ENCODE measurements around the gene RALBP1.

RALBP1 gene

DNA sequence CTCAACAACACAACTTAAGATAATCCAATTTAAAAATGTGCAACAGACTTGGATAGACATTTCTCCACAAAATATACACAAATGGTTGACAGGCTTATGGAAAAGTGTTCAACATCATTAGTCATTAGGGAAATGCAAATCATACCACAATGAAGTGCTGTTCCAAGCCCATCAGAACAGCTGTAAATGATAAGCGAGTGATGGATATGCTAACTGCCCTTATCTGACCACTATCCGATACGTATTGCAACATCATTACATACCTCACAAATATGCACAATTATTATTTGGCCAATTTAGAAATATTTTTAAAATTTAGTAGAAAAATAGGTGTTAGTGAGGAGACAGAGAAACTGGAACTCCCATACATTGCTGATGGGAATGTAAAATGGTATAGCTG lies 76.9 kb downstream of the RALBP1 start:
- H3K27ac ChIP-seq (ENCODE audit: low read length, poor library complexity, severe bottlenecking): no peak overlapping the region
- no peak for DNase-seq
- no peaks in the 10 kb centered on the region for H3K27me3 ChIP-seq (ENCODE audit: control insufficient read depth in 1 of 2, insufficient read depth in 1 of 2, low read length in 2 of 2)
- no peak overlapping the region for H3K23ac ChIP-seq (ENCODE audit: low read length in 2 of 2)
- no peak overlapping the region for H4K91ac ChIP-seq (ENCODE audit: low read length)
- H2BK12ac ChIP-seq (ENCODE audit: low read length in 2 of 2): no peak overlapping the region
- no peak overlapping the region for H3K9ac ChIP-seq (ENCODE audit: low read length)
- H3K4ac ChIP-seq (ENCODE audit: low read depth in 1 of 2, low read length in 2 of 2): no peak overlapping the region
- H3K79me1 ChIP-seq (replicated peaks; ENCODE audit: low read length, poor library complexity, severe bottlenecking): peaks cover 28% of the 10 kb centered on the region
- H3K4me2 ChIP-seq (ENCODE audit: low read length, poor library complexity, severe bottlenecking): no peak overlapping the region
- H2AK5ac ChIP-seq (ENCODE audit: low read length, severe bottlenecking): no peak overlapping the region
- no peak overlapping the region for H4K8ac ChIP-seq (ENCODE audit: low read length)
- peaks cover 45 to 93% of the 10 kb centered on the region in 2 experiments for H3K36me3 ChIP-seq (ENCODE audit: control insufficient read depth in 1 of 2, insufficient read depth in 2 of 2, low read depth in 1 of 2, low read length in 2 of 2)
- H2BK5ac ChIP-seq (ENCODE audit: low read depth, low read length, poor library complexity, severe bottlenecking): no peak overlapping the region
- H3K4me1 ChIP-seq (ENCODE audit: control insufficient read depth, insufficient read depth, low read depth, low read length): no peaks in the 10 kb centered on the region
- H2BK15ac ChIP-seq (ENCODE audit: low read depth, poor library complexity, severe bottlenecking): no peak overlapping the region
- H2BK120ac ChIP-seq (ENCODE audit: low read depth, low read length): no peak overlapping the region
- H2AFZ ChIP-seq (ENCODE audit: low read depth, low read length): no peak overlapping the region
- WGBS: 100% methylated on average over 1 of the region's 3 CpGs
- peaks cover 3% of the 10 kb centered on the region for H3K9me3 ChIP-seq (ENCODE audit: control insufficient read depth, low read length)
- no peak overlapping the region for H3K18ac ChIP-seq (ENCODE audit: low read depth in 1 of 2, low read length in 2 of 2)
- H3K14ac ChIP-seq (ENCODE audit: low read length in 2 of 2): no peak overlapping the region
- H3K4me3 ChIP-seq (ENCODE audit: insufficient read depth in 1 of 2, low read depth in 1 of 2, low read length in 2 of 2): no peak overlapping the region

DNA sequence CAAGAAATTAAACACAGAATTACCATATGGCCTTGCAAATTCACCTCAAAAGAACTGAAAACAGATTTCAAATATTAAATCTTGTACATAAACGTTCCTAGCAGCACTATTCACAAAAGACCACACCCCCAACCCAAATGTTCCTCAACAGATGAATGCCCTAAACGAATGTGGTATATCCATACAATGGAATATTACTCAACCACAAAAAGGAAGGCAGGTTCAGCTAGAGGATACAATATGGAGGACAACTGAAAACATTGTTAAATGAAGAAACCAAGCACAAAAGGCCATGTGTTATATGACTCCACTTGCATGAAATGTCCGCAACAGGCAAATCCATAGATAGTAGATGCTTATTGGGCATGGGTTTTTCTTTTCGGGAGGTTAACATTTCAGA lies 77.3 kb downstream of the RALBP1 start:
- Histone ChIP-seq H2BK5ac (ENCODE audit: low read depth, low read length, poor library complexity, severe bottlenecking) (no peak overlapping the region), H2BK120ac (ENCODE audit: low read depth, low read length) (no peak overlapping the region), H4K8ac (ENCODE audit: low read length) (no peak overlapping the region), H2BK15ac (ENCODE audit: low read depth, poor library complexity, severe bottlenecking) (no peak overlapping the region), H3K9ac (ENCODE audit: low read length) (no peak overlapping the region), H3K27ac (ENCODE audit: low read length, poor library complexity, severe bottlenecking) (no peak overlapping the region), H2BK12ac (ENCODE audit: low read length in 2 of 2) (no peak overlapping the region), H2AK5ac (ENCODE audit: low read length, severe bottlenecking) (no peak overlapping the region), H3K4me2 (ENCODE audit: low read length, poor library complexity, severe bottlenecking) (no peak overlapping the region), H3K4me3 (ENCODE audit: insufficient read depth in 1 of 2, low read depth in 1 of 2, low read length in 2 of 2) (no peak overlapping the region), H3K9me3 (ENCODE audit: control insufficient read depth, low read length) (peaks cover 3% of the 10 kb centered on the region), H3K14ac (ENCODE audit: low read length in 2 of 2) (no peak overlapping the region), H3K4me1 (ENCODE audit: control insufficient read depth, insufficient read depth, low read depth, low read length) (no peaks in the 10 kb centered on the region), H3K18ac (ENCODE audit: low read depth in 1 of 2, low read length in 2 of 2) (no peak overlapping the region), H3K36me3 (ENCODE audit: control insufficient read depth in 1 of 2, insufficient read depth in 2 of 2, low read depth in 1 of 2, low read length in 2 of 2) (peaks cover 43 to 93% of the 10 kb centered on the region in 2 experiments), H4K91ac (ENCODE audit: low read length) (no peak overlapping the region), H3K4ac (ENCODE audit: low read depth in 1 of 2, low read length in 2 of 2) (no peak overlapping the region), H3K79me1 (replicated peaks; ENCODE audit: low read length, poor library complexity, severe bottlenecking) (peaks cover 26% of the 10 kb centered on the region), H3K23ac (ENCODE audit: low read length in 2 of 2) (no peak overlapping the region), H2AFZ (ENCODE audit: low read depth, low read length) (no peak overlapping the region), H3K27me3 (ENCODE audit: control insufficient read depth in 1 of 2, insufficient read depth in 1 of 2, low read length in 2 of 2) (no peaks in the 10 kb centered on the region)
- 97% methylated on average over 3 of the region's 4 CpGs for WGBS
- no peak for DNase-seq

DNA sequence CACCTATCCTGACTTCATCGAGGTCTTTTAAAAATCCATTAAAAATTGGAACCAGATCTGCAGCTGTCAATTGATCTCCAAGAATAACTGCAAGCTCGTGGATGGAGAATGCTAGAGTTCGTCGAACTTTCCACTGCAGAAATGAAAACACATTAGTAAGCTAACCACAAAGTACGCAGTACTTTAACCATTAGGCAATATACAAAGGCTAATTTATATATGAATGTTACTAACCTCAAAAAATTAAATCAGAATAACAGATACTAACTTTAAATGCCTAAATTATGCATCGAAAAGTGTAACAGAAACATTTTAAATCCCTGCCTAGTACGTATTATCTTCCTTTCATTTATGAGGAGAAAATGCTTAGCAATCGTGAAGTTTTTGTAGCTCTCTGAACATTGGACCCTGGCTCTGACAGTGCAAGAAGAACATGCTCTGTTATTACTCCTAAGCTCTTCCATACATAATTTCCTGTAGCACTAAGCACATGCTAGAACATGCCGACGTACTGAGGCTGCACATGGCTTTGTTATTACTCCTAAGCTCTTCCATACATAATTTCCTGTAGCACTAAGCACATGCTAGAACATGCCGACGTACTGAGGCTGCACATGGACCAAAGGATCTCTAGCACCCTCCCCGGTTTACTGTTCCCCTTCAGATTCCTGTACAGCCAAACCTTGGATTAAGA lies 82.1 kb downstream of the RALBP1 start:
- Histone ChIP-seq H2BK120ac (ENCODE audit: low read depth, low read length) (no peak overlapping the region), H2BK15ac (ENCODE audit: low read depth, poor library complexity, severe bottlenecking) (no peak overlapping the region), H2AK5ac (ENCODE audit: low read length, severe bottlenecking) (no peak overlapping the region), H3K4me3 (ENCODE audit: insufficient read depth in 1 of 2, low read depth in 1 of 2, low read length in 2 of 2) (no peak overlapping the region), H3K27me3 (ENCODE audit: control insufficient read depth in 1 of 2, insufficient read depth in 1 of 2, low read length in 2 of 2) (no peaks in the 10 kb centered on the region), H3K23ac (ENCODE audit: low read length in 2 of 2) (no peak overlapping the region), H3K27ac (ENCODE audit: low read length, poor library complexity, severe bottlenecking) (no peak overlapping the region), H3K36me3 (ENCODE audit: control insufficient read depth in 1 of 2, insufficient read depth in 2 of 2, low read depth in 1 of 2, low read length in 2 of 2) (peaks cover 33 to 93% of the 10 kb centered on the region in 2 experiments), H2AFZ (ENCODE audit: low read depth, low read length) (no peak overlapping the region), H4K91ac (ENCODE audit: low read length) (no peak overlapping the region), H3K18ac (ENCODE audit: low read depth in 1 of 2, low read length in 2 of 2) (no peak overlapping the region), H3K79me1 (replicated peaks; ENCODE audit: low read length, poor library complexity, severe bottlenecking) (peaks cover 14% of the 10 kb centered on the region), H2BK5ac (ENCODE audit: low read depth, low read length, poor library complexity, severe bottlenecking) (no peak overlapping the region), H4K8ac (ENCODE audit: low read length) (no peak overlapping the region), H3K4me1 (ENCODE audit: control insufficient read depth, insufficient read depth, low read depth, low read length) (no peaks in the 10 kb centered on the region), H3K4me2 (ENCODE audit: low read length, poor library complexity, severe bottlenecking) (no peak overlapping the region), H3K4ac (ENCODE audit: low read depth in 1 of 2, low read length in 2 of 2) (no peak overlapping the region), H3K9ac (ENCODE audit: low read length) (no peak overlapping the region), H3K9me3 (ENCODE audit: control insufficient read depth, low read length) (peaks cover 3% of the 10 kb centered on the region), H2BK12ac (ENCODE audit: low read length in 2 of 2) (no peak overlapping the region), H3K14ac (ENCODE audit: low read length in 2 of 2) (no peak overlapping the region)
- 96% methylated on average over 10 of the region's 13 CpGs for WGBS
- DNase-seq: peak; percentile 15

DNA sequence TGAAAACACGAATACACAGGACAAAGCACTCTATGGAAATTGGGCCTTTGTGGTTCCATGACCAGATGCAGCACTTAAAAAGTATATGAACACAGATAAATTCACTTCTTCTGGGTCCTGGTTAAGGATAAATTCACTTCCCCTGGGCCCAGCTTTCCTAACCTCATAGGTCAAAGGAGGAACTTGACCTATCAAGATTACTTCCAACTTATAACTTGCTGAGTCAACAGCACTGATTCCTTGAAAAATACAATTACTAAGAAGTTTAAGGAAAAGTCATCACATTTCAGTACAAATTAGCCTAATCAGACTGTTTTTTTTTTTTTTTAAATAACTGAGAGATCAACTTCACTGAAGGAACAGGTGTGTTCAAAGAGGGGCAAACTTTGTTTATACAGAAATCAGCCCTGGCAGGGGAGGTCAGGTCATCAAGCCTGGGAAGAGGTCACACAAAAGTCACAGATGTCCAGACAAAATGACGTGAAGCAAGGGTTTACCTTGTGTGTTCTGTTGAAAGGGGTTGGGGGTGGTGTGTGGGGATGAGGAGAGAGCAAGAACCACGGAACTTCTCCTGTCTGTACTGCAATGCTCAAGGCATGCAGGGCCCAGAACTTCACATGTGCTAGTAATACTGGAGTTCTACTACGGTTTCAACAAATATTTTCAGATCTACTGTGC lies 83.2 kb downstream of the RALBP1 start:
- no peak overlapping the region for H3K27ac ChIP-seq (ENCODE audit: low read length, poor library complexity, severe bottlenecking)
- no peak overlapping the region for H2AK5ac ChIP-seq (ENCODE audit: low read length, severe bottlenecking)
- no peaks in the 10 kb centered on the region for H3K9me3 ChIP-seq (ENCODE audit: control insufficient read depth, low read length)
- WGBS: 97% methylated on average over 2 of the region's 4 CpGs
- H3K23ac ChIP-seq (ENCODE audit: low read length in 2 of 2): peak overlapping the region in 1 of 2 experiments; percentile 32
- H3K18ac ChIP-seq (ENCODE audit: low read depth in 1 of 2, low read length in 2 of 2): no peak overlapping the region
- H3K27me3 ChIP-seq (ENCODE audit: control insufficient read depth in 1 of 2, insufficient read depth in 1 of 2, low read length in 2 of 2): no peaks in the 10 kb centered on the region
- no peak overlapping the region for H3K4me2 ChIP-seq (ENCODE audit: low read length, poor library complexity, severe bottlenecking)
- no peak overlapping the region for H2BK5ac ChIP-seq (ENCODE audit: low read depth, low read length, poor library complexity, severe bottlenecking)
- H3K14ac ChIP-seq (ENCODE audit: low read length in 2 of 2): no peak overlapping the region
- H2BK15ac ChIP-seq (ENCODE audit: low read depth, poor library complexity, severe bottlenecking): no peak overlapping the region
- no peak overlapping the region for H2BK12ac ChIP-seq (ENCODE audit: low read length in 2 of 2)
- H3K4me3 ChIP-seq (ENCODE audit: insufficient read depth in 1 of 2, low read depth in 1 of 2, low read length in 2 of 2): no peak overlapping the region
- H3K36me3 ChIP-seq (ENCODE audit: control insufficient read depth in 1 of 2, insufficient read depth in 2 of 2, low read depth in 1 of 2, low read length in 2 of 2): peaks cover 36 to 93% of the 10 kb centered on the region in 2 experiments
- DNase-seq: no peak
- no peak overlapping the region for H4K91ac ChIP-seq (ENCODE audit: low read length)
- no peak overlapping the region for H2BK120ac ChIP-seq (ENCODE audit: low read depth, low read length)
- H3K4ac ChIP-seq (ENCODE audit: low read depth in 1 of 2, low read length in 2 of 2): no peak overlapping the region
- no peaks in the 10 kb centered on the region for H3K4me1 ChIP-seq (ENCODE audit: control insufficient read depth, insufficient read depth, low read depth, low read length)
- peaks cover 17% of the 10 kb centered on the region for H3K79me1 ChIP-seq (replicated peaks; ENCODE audit: low read length, poor library complexity, severe bottlenecking)
- H4K8ac ChIP-seq (ENCODE audit: low read length): no peak overlapping the region
- no peak overlapping the region for H2AFZ ChIP-seq (ENCODE audit: low read depth, low read length)
- H3K9ac ChIP-seq (ENCODE audit: low read length): no peak overlapping the region
